Measurements from ENCODE around the gene TMEM51.

Gene TMEM51

DNA sequence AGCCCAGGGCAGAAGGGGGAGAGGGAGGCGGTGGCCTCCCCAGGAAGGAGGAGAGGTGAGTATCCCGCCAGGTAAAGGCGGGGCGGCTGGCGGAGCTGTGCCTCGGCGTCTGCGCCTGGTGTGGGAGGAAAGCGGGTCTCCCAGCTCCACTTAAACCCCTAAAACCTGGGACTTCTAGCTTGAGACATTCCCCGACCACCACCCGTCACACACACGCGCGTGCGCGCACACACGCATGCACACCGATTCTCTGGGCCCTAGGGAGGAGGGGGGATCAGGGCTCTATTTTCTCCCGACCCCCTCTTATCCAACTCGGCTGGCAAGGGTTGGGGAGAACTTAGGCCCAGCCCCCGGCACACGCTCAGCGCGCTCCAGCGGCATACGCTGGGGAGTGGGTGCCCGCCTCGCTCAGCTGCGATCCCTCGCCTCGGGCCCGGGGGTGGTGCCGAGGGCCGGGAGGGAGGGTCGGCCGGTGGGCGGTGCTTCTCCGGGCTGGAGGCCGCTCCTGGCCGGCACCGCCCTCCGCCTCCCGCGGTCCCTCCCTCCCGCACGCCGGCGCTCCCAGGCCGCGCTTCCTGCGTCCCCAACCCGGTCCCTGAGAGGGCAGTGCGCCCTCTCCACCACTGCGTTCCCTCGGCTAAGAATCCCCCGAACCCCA lies at the start of gene TMEM51:
Gene TMEM51, plus strand, starts transcription at position 564 of the 658 bp plus-strand sequence. CDS start 61,341 bp downstream, outside the sequence.
- DNase-seq (ENCODE audit: low spot score) = peak; percentile 70

GRCh38 chr1:15103906-15104305 lies 49.6 kb upstream of the TMEM51 start:
- no peak for DNase-seq (ENCODE audit: low spot score)

GRCh38 chr1:15104768-15105167 lies 48.8 kb upstream of the TMEM51 start:
- no peak for DNase-seq (ENCODE audit: low spot score)

DNA sequence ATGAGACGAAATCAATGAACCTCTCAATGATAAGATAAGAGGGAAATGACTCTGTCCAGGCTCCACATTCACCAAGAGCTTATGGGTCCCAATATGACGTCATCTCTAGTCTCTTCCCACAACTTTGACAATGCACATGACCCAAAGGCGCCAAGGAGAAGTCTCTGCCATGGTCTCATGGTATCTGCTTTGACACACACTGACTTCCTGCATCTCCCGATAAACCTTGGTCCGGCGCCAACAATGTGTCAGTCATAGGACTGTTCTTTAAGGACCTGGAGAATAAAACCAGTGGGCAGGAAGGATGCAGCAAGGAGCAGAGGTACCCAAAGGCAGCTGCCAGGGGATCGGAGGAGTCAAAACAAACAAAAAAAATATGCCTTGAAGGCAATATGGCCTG lies 46.9 kb upstream of the TMEM51 start:
- DNase-seq (ENCODE audit: low spot score) = no peak

DNA sequence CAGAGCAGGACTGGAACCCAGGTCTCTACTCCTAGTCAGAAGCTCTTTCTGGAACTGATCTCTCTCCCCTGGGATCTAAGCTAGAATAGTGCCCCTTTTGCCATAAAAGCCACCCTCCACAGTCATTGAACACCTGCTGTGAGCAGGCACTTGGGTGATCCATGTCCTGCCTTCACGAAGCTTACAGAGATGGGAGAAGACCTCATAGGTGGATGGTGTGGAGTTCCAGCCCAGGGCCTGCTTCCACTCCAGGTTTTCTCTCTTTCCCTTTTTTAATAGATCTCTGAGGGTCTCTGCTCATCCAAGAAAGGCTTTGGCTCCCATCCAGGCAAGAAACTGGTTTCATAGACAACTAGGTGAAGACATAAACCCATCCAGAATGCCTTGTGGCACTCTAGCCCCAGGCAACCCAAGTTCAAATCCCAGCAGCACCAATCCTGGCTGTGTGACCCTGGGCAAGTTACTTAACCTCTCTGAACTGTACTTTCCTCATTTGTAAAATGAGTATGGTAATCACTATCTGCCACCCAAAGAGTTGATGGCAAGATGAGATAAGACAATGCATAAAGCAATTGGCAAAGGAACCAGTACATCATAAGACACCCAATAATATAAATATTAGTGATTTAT lies 46.4 kb upstream of the TMEM51 start:
- no peak for DNase-seq (ENCODE audit: low spot score)

GRCh38 chr1:15107911-15108310 lies 45.6 kb upstream of the TMEM51 start:
- no peak for DNase-seq (ENCODE audit: low spot score)

- DNase-seq (ENCODE audit: low spot score) = no peak
Measured at GRCh38 chr1:15110128-15110866, 43.2 kb upstream of the TMEM51 start.

DNA sequence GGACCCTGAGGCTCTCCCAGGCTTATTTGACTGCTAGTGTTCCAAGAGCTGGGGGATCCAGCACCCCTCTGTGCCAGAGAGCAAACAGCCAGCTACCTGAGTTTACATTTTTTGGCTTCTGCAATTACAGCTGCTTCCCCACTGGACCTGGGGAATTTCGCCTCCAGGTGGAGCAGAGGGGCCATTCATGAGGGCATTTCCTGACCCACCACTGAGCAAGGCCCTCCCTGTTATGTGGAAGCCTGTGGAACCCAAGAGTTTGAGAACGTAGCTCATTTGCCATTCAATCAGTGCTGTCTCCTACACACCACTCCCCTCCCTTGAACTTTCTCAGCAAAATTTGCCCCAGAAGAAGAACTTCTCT lies 42.7 kb upstream of the TMEM51 start:
- no peak for DNase-seq (ENCODE audit: low spot score)

- no peak for DNase-seq (ENCODE audit: low spot score)
Measured at GRCh38 chr1:15113146-15113545, 40.4 kb upstream of the TMEM51 start.

DNA sequence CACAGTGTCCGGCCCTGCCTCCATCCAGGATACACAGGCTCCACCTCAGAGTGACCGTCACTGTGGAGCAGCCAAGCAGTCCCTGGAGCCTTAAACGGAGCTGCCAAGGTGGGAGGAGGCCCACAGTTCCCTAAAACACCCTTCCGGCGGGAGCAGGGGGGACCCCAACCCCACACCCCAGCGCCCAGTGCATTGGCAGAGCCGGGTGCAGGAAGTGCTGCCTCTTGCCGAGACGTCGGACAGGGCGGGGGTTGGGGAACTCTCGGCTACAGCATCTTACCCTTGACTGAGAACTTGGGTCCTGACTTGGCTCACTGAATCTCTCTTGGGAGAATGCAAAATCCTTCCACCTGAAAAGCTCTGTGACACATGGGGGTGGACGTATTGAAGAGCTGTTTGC lies 38.7 kb upstream of the TMEM51 start:
- DNase-seq (ENCODE audit: low spot score) = no peak

- no peak for DNase-seq (ENCODE audit: low spot score)
Measured at GRCh38 chr1:15115542-15116330, 37.8 kb upstream of the TMEM51 start.

- DNase-seq (ENCODE audit: low spot score) = no peak
Measured at GRCh38 chr1:15116966-15117365, 36.6 kb upstream of the TMEM51 start.

- DNase-seq (ENCODE audit: low spot score) = no peak
Measured at GRCh38 chr1:15117671-15118325, 35.7 kb upstream of the TMEM51 start.

DNA sequence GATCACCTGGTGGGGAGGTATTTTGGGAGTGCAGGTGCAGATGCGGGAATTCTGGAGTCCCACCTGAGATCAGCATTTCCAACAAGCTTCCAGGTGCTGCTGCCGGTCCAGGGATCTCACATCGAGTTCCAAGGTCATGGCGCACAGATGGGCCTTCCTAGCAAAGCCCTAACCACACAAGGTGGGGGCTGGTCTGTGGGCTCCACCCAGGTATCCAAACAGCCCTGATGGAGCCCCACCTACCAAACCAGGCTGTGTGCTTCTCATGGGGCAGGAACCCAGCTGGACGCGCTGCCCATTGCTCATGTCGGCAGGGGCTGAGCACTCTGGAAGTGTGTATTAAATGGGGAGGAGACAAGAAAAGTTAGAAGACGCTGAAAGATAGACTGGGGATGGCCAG lies 35.0 kb upstream of the TMEM51 start:
- no peak for DNase-seq (ENCODE audit: low spot score)

- peak; percentile 58 for DNase-seq (ENCODE audit: low spot score)
Measured at GRCh38 chr1:15120251-15120945, 33.1 kb upstream of the TMEM51 start.

DNA sequence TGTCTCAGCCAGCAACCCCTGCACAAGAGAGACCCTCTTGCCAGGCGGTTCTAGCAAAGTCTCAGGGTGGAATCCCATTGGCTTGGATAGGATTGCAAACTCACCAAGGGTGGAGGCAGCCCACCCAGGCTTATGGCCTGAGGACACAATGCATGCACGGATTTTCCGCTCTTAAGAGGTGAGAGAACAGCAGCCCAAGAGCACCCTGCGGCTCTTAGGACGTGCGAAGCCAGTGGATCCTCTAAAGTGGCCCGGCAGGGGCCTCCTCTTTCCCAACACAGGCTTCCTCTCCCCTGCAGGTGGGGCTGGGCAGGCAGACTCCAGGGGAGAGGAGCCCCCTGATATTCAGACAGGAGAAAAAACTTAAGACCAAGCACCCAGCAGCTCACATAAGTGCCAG lies 31.2 kb upstream of the TMEM51 start:
- no peak for DNase-seq (ENCODE audit: low spot score)

GRCh38 chr1:15123270-15123669 lies 30.3 kb upstream of the TMEM51 start:
- DNase-seq (ENCODE audit: low spot score) = no peak

- DNase-seq (ENCODE audit: low spot score) = no peak
Measured at GRCh38 chr1:15123925-15124324, 29.6 kb upstream of the TMEM51 start.

- DNase-seq (ENCODE audit: low spot score) = no peak
Measured at GRCh38 chr1:15124362-15125100, 29.0 kb upstream of the TMEM51 start.

DNA sequence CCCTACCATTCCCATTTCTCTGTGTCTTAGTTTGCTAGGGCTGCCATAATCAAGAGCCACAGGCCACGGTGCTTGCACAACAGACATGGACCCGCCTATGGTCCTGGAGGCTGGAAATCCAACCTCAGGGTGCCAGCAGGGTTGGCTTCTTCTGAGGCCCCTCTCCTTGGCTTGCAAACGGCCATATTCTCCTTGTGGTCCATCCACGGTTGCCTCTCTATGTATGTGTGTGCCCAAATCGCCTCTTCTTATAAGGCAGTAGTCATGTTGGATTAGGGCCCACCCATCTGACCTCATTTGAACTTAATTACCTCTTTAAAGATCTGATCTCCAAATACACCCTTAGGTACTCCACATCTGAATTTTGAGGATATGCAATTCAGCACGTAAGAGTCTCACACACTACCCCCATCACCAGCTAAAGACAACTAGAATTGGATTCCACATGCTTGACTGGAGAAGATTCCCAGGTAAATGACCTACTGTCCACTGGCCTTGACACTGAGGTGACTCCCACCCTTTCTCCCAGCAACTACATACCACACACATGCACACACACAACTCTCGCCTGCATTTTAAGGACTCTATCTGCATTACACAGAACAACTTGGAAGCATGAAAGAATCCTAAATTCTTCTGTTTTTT lies 28.3 kb upstream of the TMEM51 start:
- no peak for DNase-seq (ENCODE audit: low spot score)
